Measurements from ENCODE around the gene MEPE.

DNA sequence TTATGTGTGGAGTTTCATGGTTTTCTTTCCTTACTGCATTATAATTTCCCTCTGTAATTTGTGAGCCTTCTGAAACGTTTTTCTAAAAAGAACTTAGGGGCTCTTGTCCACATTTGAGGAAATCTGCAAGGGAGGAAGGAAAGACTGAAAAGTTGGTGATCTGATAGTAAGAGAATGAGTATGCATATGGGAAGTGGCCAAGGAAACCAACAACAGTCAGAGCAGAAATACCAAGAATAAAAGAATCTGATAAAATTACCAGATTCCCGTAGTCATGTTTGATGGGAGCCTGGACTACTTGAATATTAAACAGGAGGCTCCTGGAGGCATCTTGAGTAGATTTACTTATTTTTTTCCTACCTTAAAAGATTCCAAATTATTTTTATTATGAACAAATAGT, 50.1 kb downstream of the MEPE start:
- TF ChIP-seq, protein P1, sequence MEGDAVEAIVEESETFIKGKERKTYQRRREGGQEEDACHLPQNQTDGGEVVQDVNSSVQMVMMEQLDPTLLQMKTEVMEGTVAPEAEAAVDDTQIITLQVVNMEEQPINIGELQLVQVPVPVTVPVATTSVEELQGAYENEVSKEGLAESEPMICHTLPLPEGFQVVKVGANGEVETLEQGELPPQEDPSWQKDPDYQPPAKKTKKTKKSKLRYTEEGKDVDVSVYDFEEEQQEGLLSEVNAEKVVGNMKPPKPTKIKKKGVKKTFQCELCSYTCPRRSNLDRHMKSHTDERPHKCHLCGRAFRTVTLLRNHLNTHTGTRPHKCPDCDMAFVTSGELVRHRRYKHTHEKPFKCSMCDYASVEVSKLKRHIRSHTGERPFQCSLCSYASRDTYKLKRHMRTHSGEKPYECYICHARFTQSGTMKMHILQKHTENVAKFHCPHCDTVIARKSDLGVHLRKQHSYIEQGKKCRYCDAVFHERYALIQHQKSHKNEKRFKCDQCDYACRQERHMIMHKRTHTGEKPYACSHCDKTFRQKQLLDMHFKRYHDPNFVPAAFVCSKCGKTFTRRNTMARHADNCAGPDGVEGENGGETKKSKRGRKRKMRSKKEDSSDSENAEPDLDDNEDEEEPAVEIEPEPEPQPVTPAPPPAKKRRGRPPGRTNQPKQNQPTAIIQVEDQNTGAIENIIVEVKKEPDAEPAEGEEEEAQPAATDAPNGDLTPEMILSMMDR (IDR thresholded peaks at IDR 0.05; ENCODE audit: low read length) = no peak
- TF ChIP-seq EZH2 (IDR thresholded peaks at IDR 0.05; ENCODE audit: borderline replicate concordance, low read length) = no peak
